Ishikawa (cell line): Measurements from ENCODE around the gene SIRPB1.

Experiments
- EP300 ChIP-seq: IDR thresholded peaks from 2 replicates; pipeline ENCODE4 v1.6.1; 2012; ENCODE audit warnings: borderline replicate concordance
- MAX ChIP-seq: IDR thresholded peaks from 2 replicates; pipeline ENCODE4 v1.6.1; 2012
- RAD21 ChIP-seq: IDR thresholded peaks from 2 replicates; pipeline ENCODE4 v1.6.1; 2012; ENCODE audit warnings: low read depth

GRCh38 chr20:1656844-1657243 is 37.0 kb upstream of the SIRPB1 start:
- TF ChIP-seq RAD21: no peak
- TF ChIP-seq EP300: no peak
- no peak for TF ChIP-seq MAX
